A673 (cell line): ENCODE results near the gene PDIA4.

Experiments
- CTCF ChIP-seq: fragments of 300-800, 200-600 bp; sonication (generic); conservative IDR thresholded peaks from 2 replicates; pipeline ENCODE4 v1.5.1; 2017; ENCODE audit warnings: low read depth, mild to moderate bottlenecking, antibody characterized with exemption, low read length, moderate library complexity, mixed read lengths
- EZH2 ChIP-seq: fragments of 200-600 bp; sonication (generic); IDR thresholded peaks from 2 replicates; pipeline ENCODE4 v1.6.1; 2017; ENCODE audit warnings: borderline replicate concordance, low read depth, mild to moderate bottlenecking, mixed read lengths, antibody characterized with exemption, low read length; ENCODE audit not compliant: poor library complexity, severe bottlenecking

GRCh38 chr7:149010451-149010850 lies 17.9 kb downstream of the PDIA4 start:
- TF ChIP-seq CTCF (no peak), EZH2 (no peak)
